ENCODE data around the gene TIMP3.
A peak's percentile ranks its signal among the peaks of the same experiment; 100 is the strongest.

Gene TIMP3

DNA sequence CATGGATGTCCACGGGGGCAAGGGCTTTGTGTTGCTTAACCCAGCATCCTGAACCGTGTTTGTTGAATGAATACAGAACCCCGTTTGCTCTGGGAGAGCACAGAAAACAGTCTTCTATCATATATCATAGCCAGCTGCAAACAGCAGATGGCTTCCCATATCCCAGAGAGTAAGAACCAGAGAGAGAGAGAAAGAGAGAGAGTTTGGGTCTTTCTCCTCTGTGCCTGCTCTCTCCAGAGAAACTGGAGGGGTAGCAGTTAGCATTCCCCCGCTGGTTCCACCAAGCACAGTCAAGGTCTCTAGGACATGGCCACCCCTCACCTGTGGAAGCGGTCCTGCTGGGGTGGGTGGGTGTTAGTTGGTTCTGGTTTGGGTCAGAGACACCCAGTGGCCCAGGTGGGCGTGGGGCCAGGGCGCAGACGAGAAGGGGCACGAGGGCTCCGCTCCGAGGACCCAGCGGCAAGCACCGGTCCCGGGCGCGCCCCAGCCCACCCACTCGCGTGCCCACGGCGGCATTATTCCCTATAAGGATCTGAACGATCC, 440 bp upstream of the TIMP3 start:
- DNase-seq (ENCODE audit: low read depth in 2 of 2) = no peak
- H3K4me3 ChIP-seq (replicated peaks in 1 of 2; ENCODE audit: low read depth in 2 of 2, low read length in 2 of 2) = peak overlapping the region; percentile 55 to 70
- TF ChIP-seq, protein P1, sequence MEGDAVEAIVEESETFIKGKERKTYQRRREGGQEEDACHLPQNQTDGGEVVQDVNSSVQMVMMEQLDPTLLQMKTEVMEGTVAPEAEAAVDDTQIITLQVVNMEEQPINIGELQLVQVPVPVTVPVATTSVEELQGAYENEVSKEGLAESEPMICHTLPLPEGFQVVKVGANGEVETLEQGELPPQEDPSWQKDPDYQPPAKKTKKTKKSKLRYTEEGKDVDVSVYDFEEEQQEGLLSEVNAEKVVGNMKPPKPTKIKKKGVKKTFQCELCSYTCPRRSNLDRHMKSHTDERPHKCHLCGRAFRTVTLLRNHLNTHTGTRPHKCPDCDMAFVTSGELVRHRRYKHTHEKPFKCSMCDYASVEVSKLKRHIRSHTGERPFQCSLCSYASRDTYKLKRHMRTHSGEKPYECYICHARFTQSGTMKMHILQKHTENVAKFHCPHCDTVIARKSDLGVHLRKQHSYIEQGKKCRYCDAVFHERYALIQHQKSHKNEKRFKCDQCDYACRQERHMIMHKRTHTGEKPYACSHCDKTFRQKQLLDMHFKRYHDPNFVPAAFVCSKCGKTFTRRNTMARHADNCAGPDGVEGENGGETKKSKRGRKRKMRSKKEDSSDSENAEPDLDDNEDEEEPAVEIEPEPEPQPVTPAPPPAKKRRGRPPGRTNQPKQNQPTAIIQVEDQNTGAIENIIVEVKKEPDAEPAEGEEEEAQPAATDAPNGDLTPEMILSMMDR (IDR thresholded peaks at IDR 0.05; ENCODE audit: low read depth, low read length) = no peak

DNA sequence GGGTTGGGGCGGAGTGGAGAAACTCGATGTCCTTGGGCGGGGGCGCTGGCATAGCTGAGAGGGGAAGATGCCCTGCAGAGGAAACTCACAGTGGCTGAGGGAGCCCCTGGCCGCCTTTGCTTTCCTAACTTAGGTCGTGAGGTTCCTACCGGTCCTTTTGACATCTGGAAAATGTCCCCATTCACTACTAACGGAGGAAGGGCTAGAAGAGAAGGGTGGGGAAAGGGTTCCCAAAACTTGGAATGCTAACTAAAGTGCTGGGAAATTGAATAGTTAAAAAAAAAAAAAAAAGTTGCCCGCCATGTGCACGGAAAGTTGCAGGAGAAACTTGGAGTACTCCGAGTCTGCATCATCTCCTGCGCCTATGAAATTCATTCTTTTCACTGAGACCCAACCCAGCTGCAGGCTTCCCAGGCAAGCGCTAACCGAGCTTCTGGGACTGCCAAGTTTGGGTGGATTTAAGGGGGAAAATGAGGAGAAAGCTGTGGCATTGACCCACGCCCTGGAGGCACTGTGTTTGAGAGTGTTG, 796 bp downstream of the TIMP3 start:
- TF ChIP-seq, protein P1 (IDR thresholded peaks at IDR 0.05; ENCODE audit: low read depth, low read length) = no peak
- H3K4me3 ChIP-seq (replicated peaks in 1 of 2; ENCODE audit: low read depth in 2 of 2, low read length in 2 of 2) = peak overlapping the region; percentile 55 to 70
- peak in 1 of 2 donors; percentile 30 for DNase-seq (ENCODE audit: low read depth in 2 of 2)

- DNase-seq (ENCODE audit: low read depth in 2 of 2) = peak in 1 of 2 donors; percentile 49
- TF ChIP-seq, protein P1 (IDR thresholded peaks at IDR 0.05; ENCODE audit: low read depth, low read length) = no peak
- H3K4me3 ChIP-seq (replicated peaks in 1 of 2; ENCODE audit: low read depth in 2 of 2, low read length in 2 of 2) = peak overlapping the region; percentile 55 to 70
Measured at GRCh38 chr22:32803020-32803737, 1.7 kb downstream of the TIMP3 start.

- TF ChIP-seq, protein P1 (IDR thresholded peaks at IDR 0.05; ENCODE audit: low read depth, low read length) = no peak
- peak overlapping the region; percentile 24 to 70 for H3K4me3 ChIP-seq (replicated peaks in 1 of 2; ENCODE audit: low read depth in 2 of 2, low read length in 2 of 2)
- peak; percentile 51 to 58 for DNase-seq (ENCODE audit: low read depth in 2 of 2)
Measured at GRCh38 chr22:32803738-32804435, 2.4 kb downstream of the TIMP3 start.

GRCh38 chr22:32804531-32805360, 3.2 kb downstream of the TIMP3 start:
- TF ChIP-seq, protein P1 (IDR thresholded peaks at IDR 0.05; ENCODE audit: low read depth, low read length) = no peak
- H3K4me3 ChIP-seq (replicated peaks in 1 of 2; ENCODE audit: low read depth in 2 of 2, low read length in 2 of 2) = peak overlapping the region in 1 of 2 donors; percentile 70
- no peak for DNase-seq (ENCODE audit: low read depth in 2 of 2)

DNA sequence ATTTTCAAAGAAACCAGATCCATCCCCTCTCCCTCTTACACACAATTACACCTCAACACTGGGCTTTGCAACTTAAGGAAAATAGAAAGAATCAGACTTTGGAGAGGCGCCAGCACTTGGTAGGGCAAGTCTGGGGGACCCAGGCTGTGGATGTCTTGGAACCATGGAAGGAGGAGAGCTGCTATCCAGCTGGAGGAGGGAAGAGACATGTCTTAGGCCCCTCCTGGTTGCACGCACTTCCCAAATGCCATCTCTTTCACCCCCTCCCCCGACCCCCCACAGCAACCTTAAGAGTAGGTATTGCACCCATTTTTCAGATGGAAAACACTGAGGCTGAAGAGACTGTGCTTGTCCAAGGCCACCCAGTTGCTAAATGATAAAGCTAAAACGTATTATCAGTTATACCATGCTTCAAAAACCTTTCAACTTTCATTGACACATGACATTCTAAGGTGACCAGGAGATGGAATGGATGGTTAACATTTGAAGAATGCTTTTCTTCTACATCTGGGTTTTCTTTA, 3.9 kb downstream of the TIMP3 start:
- TF ChIP-seq, protein P1 (IDR thresholded peaks at IDR 0.05; ENCODE audit: low read depth, low read length) = no peak
- H3K4me3 ChIP-seq (replicated peaks in 1 of 2; ENCODE audit: low read depth in 2 of 2, low read length in 2 of 2) = no peak overlapping the region
- DNase-seq (ENCODE audit: low read depth in 2 of 2) = no peak
